ENCODE results near the gene GSTM1.
"Not testable (repeated sequence)": the region's sequence is repeated elsewhere in the genome, so short reads cannot be mapped to it uniquely, and the experiment has no call there.

- TF ChIP-seq, protein P1, sequence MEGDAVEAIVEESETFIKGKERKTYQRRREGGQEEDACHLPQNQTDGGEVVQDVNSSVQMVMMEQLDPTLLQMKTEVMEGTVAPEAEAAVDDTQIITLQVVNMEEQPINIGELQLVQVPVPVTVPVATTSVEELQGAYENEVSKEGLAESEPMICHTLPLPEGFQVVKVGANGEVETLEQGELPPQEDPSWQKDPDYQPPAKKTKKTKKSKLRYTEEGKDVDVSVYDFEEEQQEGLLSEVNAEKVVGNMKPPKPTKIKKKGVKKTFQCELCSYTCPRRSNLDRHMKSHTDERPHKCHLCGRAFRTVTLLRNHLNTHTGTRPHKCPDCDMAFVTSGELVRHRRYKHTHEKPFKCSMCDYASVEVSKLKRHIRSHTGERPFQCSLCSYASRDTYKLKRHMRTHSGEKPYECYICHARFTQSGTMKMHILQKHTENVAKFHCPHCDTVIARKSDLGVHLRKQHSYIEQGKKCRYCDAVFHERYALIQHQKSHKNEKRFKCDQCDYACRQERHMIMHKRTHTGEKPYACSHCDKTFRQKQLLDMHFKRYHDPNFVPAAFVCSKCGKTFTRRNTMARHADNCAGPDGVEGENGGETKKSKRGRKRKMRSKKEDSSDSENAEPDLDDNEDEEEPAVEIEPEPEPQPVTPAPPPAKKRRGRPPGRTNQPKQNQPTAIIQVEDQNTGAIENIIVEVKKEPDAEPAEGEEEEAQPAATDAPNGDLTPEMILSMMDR (IDR thresholded peaks at IDR 0.05; ENCODE audit: control extremely low read depth in 1 of 3, insufficient read depth in 1 of 3, low read depth in 1 of 3, low read length in 3 of 3) = not testable (repeated sequence)
- TF ChIP-seq JUN (IDR thresholded peaks at IDR 0.05; ENCODE audit: low read depth, low read length); KDM1A (IDR thresholded peaks at IDR 0.05; ENCODE audit: borderline replicate concordance, low read length); EP300 (IDR thresholded peaks at IDR 0.05; ENCODE audit: borderline replicate concordance in 1 of 2, low read depth in 2 of 2, low read length in 2 of 2); ASH2L (IDR thresholded peaks at IDR 0.05; ENCODE audit: low read length): not testable (repeated sequence)
Measured at GRCh38 chr1:109684777-109685176, 2.8 kb upstream of the GSTM1 start.
